Neuronal stem cell (in vitro differentiated cells): ENCODE results near the gene NRXN3.

ENCODE experiments used
- DNase-seq: peaks from one replicate; pipeline ENCODE4 v3.0.0-alpha.2; 2013; ENCODE audit warnings: low spot score
- H2AFZ ChIP-seq: one replicate; pipeline ENCODE4 v1.6.1; 2013; ENCODE audit warnings: mild to moderate bottlenecking, low read length, inconsistent platforms
- H2AK5ac ChIP-seq: 2 replicates; pipeline ENCODE4 v1.6.1; 2013; ENCODE audit warnings: low read depth, mild to moderate bottlenecking, inconsistent platforms, low read length, moderate library complexity, mixed read lengths
- H2BK120ac ChIP-seq: 2 replicates; pipeline ENCODE4 v1.6.1; 2013; ENCODE audit warnings: low read depth, mild to moderate bottlenecking, inconsistent platforms, low read length, moderate library complexity, mixed read lengths
- H2BK12ac ChIP-seq: one replicate; pipeline ENCODE4 v1.6.1; 2013; ENCODE audit warnings: low read length, inconsistent platforms
- H2BK15ac ChIP-seq: 2 replicates; pipeline ENCODE4 v1.6.1; 2013; ENCODE audit warnings: mild to moderate bottlenecking, low read length, inconsistent platforms, mixed read lengths
- H2BK5ac ChIP-seq: one replicate; pipeline ENCODE4 v1.6.1; 2013; ENCODE audit warnings: inconsistent platforms, mild to moderate bottlenecking, low read length, moderate library complexity
- H3K14ac ChIP-seq: one replicate; pipeline ENCODE4 v1.6.1; 2013; ENCODE audit warnings: low read length, inconsistent platforms
- H3K18ac ChIP-seq: 2 replicates; pipeline ENCODE4 v1.6.1; 2013; ENCODE audit warnings: low read length, inconsistent platforms
- H3K23ac ChIP-seq: 2 replicates; pipeline ENCODE4 v1.6.1; 2013; ENCODE audit warnings: low read depth, mild to moderate bottlenecking, mixed read lengths, low read length, inconsistent platforms; ENCODE audit not compliant: poor library complexity
- H3K27ac ChIP-seq: replicated peaks from 3 replicates; pipeline ENCODE4 v1.5.1; 2013; ENCODE audit warnings: low read length, inconsistent platforms
- H3K27me3 ChIP-seq, 3 experiments: 2 replicates each; pipeline ENCODE4 v1.6.1; 2013; ENCODE audit warnings: low read length in 3 of 3, mild to moderate bottlenecking in 2 of 3, inconsistent platforms in 1 of 3, low read depth in 1 of 3, mixed read lengths in 1 of 3, moderate library complexity in 1 of 3; ENCODE audit not compliant: control insufficient read depth in 3 of 3, insufficient read depth in 3 of 3
- H3K36me3 ChIP-seq, 2 donors: replicated peaks in 1 of 2; 2 replicates each; pipeline ENCODE4 v1.6.1; 2013; ENCODE audit warnings: low read length in 2 of 2; ENCODE audit not compliant: control insufficient read depth in 2 of 2, insufficient read depth in 2 of 2
- H3K4ac ChIP-seq: 2 replicates; pipeline ENCODE4 v1.6.1; 2013; ENCODE audit warnings: inconsistent platforms, mild to moderate bottlenecking, low read length, moderate library complexity
- H3K4me1 ChIP-seq, 2 donors: 1 replicate in 1 of 2; 2 replicates in 1 of 2; pipeline ENCODE4 v1.6.1; 2013; ENCODE audit warnings: low read length in 2 of 2, low read depth in 1 of 2; ENCODE audit not compliant: control insufficient read depth in 2 of 2, insufficient read depth in 1 of 2
- H3K4me2 ChIP-seq: one replicate; pipeline ENCODE4 v1.6.1; 2013; ENCODE audit warnings: mild to moderate bottlenecking, low read length, inconsistent platforms; ENCODE audit not compliant: insufficient read depth, poor library complexity, severe bottlenecking
- H3K4me3 ChIP-seq, 2 donors: 2 replicates each; pipeline ENCODE4 v1.5.1; 2013; ENCODE audit warnings: low read length in 2 of 2, mild to moderate bottlenecking in 2 of 2, inconsistent platforms in 1 of 2, moderate library complexity in 1 of 2
- H3K79me1 ChIP-seq: one replicate; pipeline ENCODE4 v1.6.1; 2013; ENCODE audit warnings: low read depth, mild to moderate bottlenecking, inconsistent platforms, low read length, moderate library complexity
- H3K9ac ChIP-seq: one replicate; pipeline ENCODE4 v1.6.1; 2013; ENCODE audit warnings: mild to moderate bottlenecking, low read depth, low read length, inconsistent platforms; ENCODE audit not compliant: poor library complexity
- H3K9me3 ChIP-seq, 2 donors: replicated peaks in 1 of 2; 2 replicates each; pipeline versions ENCODE3 to v1.6.1; 2013; ENCODE audit warnings: low read length in 2 of 2, mild to moderate bottlenecking in 2 of 2, inconsistent platforms in 1 of 2, low read depth in 1 of 2, mixed read lengths in 1 of 2, moderate library complexity in 1 of 2; ENCODE audit not compliant: control insufficient read depth in 2 of 2, insufficient read depth in 1 of 2
- H4K8ac ChIP-seq: one replicate; pipeline ENCODE4 v1.6.1; 2013; ENCODE audit warnings: low read depth, mild to moderate bottlenecking, inconsistent platforms, low read length, moderate library complexity
- H4K91ac ChIP-seq: one replicate; pipeline ENCODE4 v1.6.1; 2013; ENCODE audit warnings: low read length, low read depth, mild to moderate bottlenecking, inconsistent platforms; ENCODE audit not compliant: poor library complexity
- WGBS, 2 donors: extraction: QIAGEN DNeasy Blood & Tissue Kit; methylation state at CpG; one replicate each; pipeline ENCODE4 v1.1.7; 2013; ENCODE audit warnings: missing lambda C conversion rate in 2 of 2, mixed read lengths in 1 of 2; ENCODE audit not compliant: insufficient read length in 2 of 2, insufficient replicate concordance in 1 of 2; ENCODE audit errors: extremely low coverage in 2 of 2; 5-methylcytosine and 5-hydroxymethylcytosine counted together

Gene NRXN3

GRCh38 chr14:79596551-79596950 is 1426.4 kb downstream of the NRXN3 start:
- H3K4ac ChIP-seq: no peak overlapping the region
- no peak overlapping the region for H3K4me3 ChIP-seq
- no peak overlapping the region for H2AK5ac ChIP-seq
- no peak overlapping the region for H2AFZ ChIP-seq
- H3K27ac ChIP-seq: no peak overlapping the region
- no peaks in the 10 kb centered on the region for H3K36me3 ChIP-seq
- WGBS, 2 donors: no CpG with 5 or more reads among the region's 4 CpGs
- H3K18ac ChIP-seq: no peak overlapping the region
- H3K9me3 ChIP-seq: peaks cover 3 to 7% of the 10 kb centered on the region in 2 donors
- no peak overlapping the region for H2BK12ac ChIP-seq
- DNase-seq: no peak
- no peak overlapping the region for H3K14ac ChIP-seq
- no peak overlapping the region for H2BK15ac ChIP-seq
- no peak overlapping the region for H2BK120ac ChIP-seq
- no peak overlapping the region for H4K8ac ChIP-seq
- no peaks in the 10 kb centered on the region for H3K79me1 ChIP-seq
- H3K4me2 ChIP-seq: no peak overlapping the region
- H4K91ac ChIP-seq: no peak overlapping the region
- H3K4me1 ChIP-seq: no peaks in the 10 kb centered on the region
- H3K23ac ChIP-seq: no peak overlapping the region
- H2BK5ac ChIP-seq: no peak overlapping the region
- H3K9ac ChIP-seq: no peak overlapping the region
- H3K27me3 ChIP-seq: no peaks in the 10 kb centered on the region

- no CpG with 5 or more reads among the region's 4 CpGs for WGBS, 2 donors
- Histone ChIP-seq H3K14ac (no peak overlapping the region), H2AK5ac (no peak overlapping the region), H2AFZ (no peak overlapping the region), H3K4me1 (no peaks in the 10 kb centered on the region), H2BK15ac (no peak overlapping the region), H3K27ac (no peak overlapping the region), H3K4ac (no peak overlapping the region), H4K91ac (no peak overlapping the region), H3K18ac (no peak overlapping the region), H3K36me3 (no peaks in the 10 kb centered on the region), H3K23ac (no peak overlapping the region), H2BK120ac (no peak overlapping the region), H3K4me3 (no peak overlapping the region), H2BK12ac (no peak overlapping the region), H3K9ac (no peak overlapping the region), H3K4me2 (no peak overlapping the region), H3K79me1 (no peaks in the 10 kb centered on the region), H3K27me3 (no peaks in the 10 kb centered on the region), H2BK5ac (no peak overlapping the region), H3K9me3 (peaks cover 3 to 7% of the 10 kb centered on the region in 2 donors), H4K8ac (no peak overlapping the region)
- DNase-seq: no peak
These were observed 1427.4 kb downstream of the NRXN3 start for GRCh38 chr14:79597566-79597965.

- no peak overlapping the region for H2BK12ac ChIP-seq
- H3K4ac ChIP-seq: no peak overlapping the region
- H2BK15ac ChIP-seq: no peak overlapping the region
- H3K79me1 ChIP-seq: no peaks in the 10 kb centered on the region
- H3K27me3 ChIP-seq: no peaks in the 10 kb centered on the region
- H3K18ac ChIP-seq: no peak overlapping the region
- H3K27ac ChIP-seq: no peak overlapping the region
- no peak overlapping the region for H2BK120ac ChIP-seq
- no peak overlapping the region for H4K8ac ChIP-seq
- H3K4me3 ChIP-seq: no peak overlapping the region
- H2AK5ac ChIP-seq: no peak overlapping the region
- no peak overlapping the region for H2AFZ ChIP-seq
- WGBS, 2 donors: no CpG with 5 or more reads among the region's 2 CpGs
- no peak overlapping the region for H3K14ac ChIP-seq
- peaks cover 3 to 7% of the 10 kb centered on the region in 2 donors for H3K9me3 ChIP-seq
- H2BK5ac ChIP-seq: no peak overlapping the region
- no peaks in the 10 kb centered on the region for H3K36me3 ChIP-seq
- no peak overlapping the region for H3K4me2 ChIP-seq
- no peak overlapping the region for H3K23ac ChIP-seq
- H3K4me1 ChIP-seq: no peaks in the 10 kb centered on the region
- no peak overlapping the region for H4K91ac ChIP-seq
- H3K9ac ChIP-seq: no peak overlapping the region
- DNase-seq: no peak
These were observed 1428.2 kb downstream of the NRXN3 start for GRCh38 chr14:79598339-79598738.

- H3K4me3 ChIP-seq: no peak overlapping the region
- no peak overlapping the region for H3K4me2 ChIP-seq
- no peak overlapping the region for H3K23ac ChIP-seq
- H3K27me3 ChIP-seq: no peaks in the 10 kb centered on the region
- H2BK12ac ChIP-seq: no peak overlapping the region
- H4K91ac ChIP-seq: no peak overlapping the region
- no peak overlapping the region for H3K4ac ChIP-seq
- no peak overlapping the region for H2BK15ac ChIP-seq
- no peaks in the 10 kb centered on the region for H3K4me1 ChIP-seq
- H3K9me3 ChIP-seq: peaks cover 3 to 7% of the 10 kb centered on the region in 2 donors
- no peak overlapping the region for H2BK5ac ChIP-seq
- H3K14ac ChIP-seq: no peak overlapping the region
- H3K18ac ChIP-seq: no peak overlapping the region
- H3K36me3 ChIP-seq: no peaks in the 10 kb centered on the region
- no peak overlapping the region for H3K9ac ChIP-seq
- H3K79me1 ChIP-seq: no peaks in the 10 kb centered on the region
- H2AFZ ChIP-seq: no peak overlapping the region
- no peak overlapping the region for H2AK5ac ChIP-seq
- H3K27ac ChIP-seq: no peak overlapping the region
- no peak overlapping the region for H2BK120ac ChIP-seq
- DNase-seq: no peak
- no peak overlapping the region for H4K8ac ChIP-seq
These were observed 1429.1 kb downstream of the NRXN3 start for GRCh38 chr14:79599239-79599638.
